ENCODE results near the gene LTN1.

DNA sequence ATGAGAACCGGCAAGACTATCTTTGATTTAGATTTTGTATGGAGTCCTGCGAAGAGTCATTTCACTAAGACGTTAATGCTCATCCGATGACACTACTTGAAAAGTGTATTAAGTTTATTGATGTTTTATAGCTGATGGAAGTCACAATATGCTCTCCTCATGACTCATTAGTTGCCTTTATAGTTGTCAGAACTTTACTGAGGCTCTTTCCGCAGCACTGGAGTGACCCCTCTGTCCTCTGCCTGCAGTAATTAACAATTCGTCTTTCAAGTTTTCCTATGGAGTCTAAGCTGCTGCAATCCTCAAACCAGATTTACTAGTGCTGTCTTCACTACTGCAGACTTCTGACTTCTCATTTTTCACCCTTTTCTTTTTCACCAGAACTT is 32.6 kb upstream of the LTN1 start:
- TF ChIP-seq, protein P1, sequence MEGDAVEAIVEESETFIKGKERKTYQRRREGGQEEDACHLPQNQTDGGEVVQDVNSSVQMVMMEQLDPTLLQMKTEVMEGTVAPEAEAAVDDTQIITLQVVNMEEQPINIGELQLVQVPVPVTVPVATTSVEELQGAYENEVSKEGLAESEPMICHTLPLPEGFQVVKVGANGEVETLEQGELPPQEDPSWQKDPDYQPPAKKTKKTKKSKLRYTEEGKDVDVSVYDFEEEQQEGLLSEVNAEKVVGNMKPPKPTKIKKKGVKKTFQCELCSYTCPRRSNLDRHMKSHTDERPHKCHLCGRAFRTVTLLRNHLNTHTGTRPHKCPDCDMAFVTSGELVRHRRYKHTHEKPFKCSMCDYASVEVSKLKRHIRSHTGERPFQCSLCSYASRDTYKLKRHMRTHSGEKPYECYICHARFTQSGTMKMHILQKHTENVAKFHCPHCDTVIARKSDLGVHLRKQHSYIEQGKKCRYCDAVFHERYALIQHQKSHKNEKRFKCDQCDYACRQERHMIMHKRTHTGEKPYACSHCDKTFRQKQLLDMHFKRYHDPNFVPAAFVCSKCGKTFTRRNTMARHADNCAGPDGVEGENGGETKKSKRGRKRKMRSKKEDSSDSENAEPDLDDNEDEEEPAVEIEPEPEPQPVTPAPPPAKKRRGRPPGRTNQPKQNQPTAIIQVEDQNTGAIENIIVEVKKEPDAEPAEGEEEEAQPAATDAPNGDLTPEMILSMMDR (IDR thresholded peaks at IDR 0.05), result no peak
- no peak for TF ChIP-seq POLR2A (IDR thresholded peaks at IDR 0.05)
